IMR-90 (cell line): ENCODE results near the gene MBTD1. TPM values are rescaled to one million over a fixed set of nuclear protein-coding genes. Genes with fewer than 3 reads are reported as not detected.

ENCODE experiments used
- ATAC-seq: fragments of 200-7000 bp; cut with Tn5 transposase; 2 replicates; pipeline ENCODE4 v1.9.1; 2020; ENCODE audit warnings: low read depth, mild to moderate bottlenecking, moderate library complexity
- BruUV-seq: library from RNA; stranded (reverse); fragments of 400-500 nt; replicated peaks from 2 replicates; lab custom pipeline; 2021; lab: Mats Ljungman, UMichigan
- CTCF ChIA-PET: fragments of 300-600 bp; formaldehyde crosslinking; extraction: SDS; loops from one replicate; lab custom pipeline; 2021; ENCODE audit warnings: antibody characterized with exemption; lab: Yijun Ruan, JAX
- POLR2A ChIA-PET: fragments of 300-600 bp; sonication (Branson Sonifier 250); formaldehyde crosslinking; loops from one replicate; lab custom pipeline; 2022; ENCODE audit warnings: antibody characterized with exemption; ENCODE audit not compliant: unreplicated experiment; lab: Charles Lee
- DNase-seq: peaks from one replicate; pipeline ENCODE4 v3.0.0; 2013
- H2AFZ ChIP-seq: replicated peaks from 2 replicates; pipeline ENCODE3; 2013; ENCODE audit warnings: low read length, mild to moderate bottlenecking; ENCODE audit not compliant: poor library complexity
- H2AK5ac ChIP-seq: 2 replicates; pipeline ENCODE4 v1.6.1; 2013; ENCODE audit warnings: low read depth, low read length, inconsistent platforms
- H2AK9ac ChIP-seq: replicated peaks from 2 replicates; pipeline ENCODE3; 2013; ENCODE audit warnings: mild to moderate bottlenecking, low read depth, low read length, moderate library complexity; ENCODE audit not compliant: poor library complexity
- H2BK120ac ChIP-seq: 2 replicates; pipeline ENCODE4 v1.6.1; 2013; ENCODE audit warnings: low read depth, low read length, inconsistent platforms
- H2BK15ac ChIP-seq: 3 replicates; pipeline ENCODE4 v1.6.1; 2013; ENCODE audit warnings: low read depth, low read length, inconsistent platforms
- H2BK20ac ChIP-seq: 2 replicates; pipeline ENCODE4 v1.6.1; 2013; ENCODE audit warnings: low read depth, mild to moderate bottlenecking, inconsistent platforms, low read length, moderate library complexity
- H2BK5ac ChIP-seq: 2 replicates; pipeline ENCODE4 v1.6.1; 2013; ENCODE audit warnings: mild to moderate bottlenecking, low read depth, low read length, inconsistent platforms; ENCODE audit not compliant: poor library complexity, severe bottlenecking
- H3K14ac ChIP-seq: replicated peaks from 2 replicates; pipeline ENCODE4 v1.6.1; 2013; ENCODE audit warnings: low read depth, low read length, inconsistent platforms
- H3K18ac ChIP-seq: 2 replicates; pipeline ENCODE4 v1.6.1; 2013; ENCODE audit warnings: low read depth, low read length, control low read depth
- H3K23ac ChIP-seq: 2 replicates; pipeline ENCODE4 v1.6.1; 2013; ENCODE audit warnings: low read depth, low read length, inconsistent platforms
- H3K27ac ChIP-seq: 2 replicates; pipeline ENCODE4 v1.5.1; 2013; ENCODE audit warnings: mild to moderate bottlenecking, control low read depth, low read length; ENCODE audit not compliant: insufficient read depth
- H3K27me3 ChIP-seq: 2 replicates; pipeline ENCODE4 v1.6.1; 2013; ENCODE audit warnings: low read length; ENCODE audit not compliant: control insufficient read depth, insufficient read depth
- H3K36me3 ChIP-seq: 2 replicates; pipeline ENCODE4 v1.6.1; 2013; ENCODE audit warnings: low read length, mixed read lengths; ENCODE audit not compliant: control insufficient read depth, insufficient read depth
- H3K4ac ChIP-seq: 2 replicates; pipeline ENCODE4 v1.6.1; 2013; ENCODE audit warnings: low read depth, low read length, inconsistent platforms
- H3K4me1 ChIP-seq: 2 replicates; pipeline ENCODE4 v1.6.1; 2013; ENCODE audit warnings: low read length, mixed read lengths; ENCODE audit not compliant: control insufficient read depth, insufficient read depth
- H3K4me2 ChIP-seq: 2 replicates; pipeline ENCODE4 v1.6.1; 2013; ENCODE audit warnings: low read depth, mild to moderate bottlenecking, control low read depth, low read length, moderate library complexity
- H3K4me3 ChIP-seq: 2 replicates; pipeline ENCODE4 v1.5.1; 2013; ENCODE audit warnings: low read depth, mild to moderate bottlenecking, control low read depth, low read length, moderate library complexity; ENCODE audit not compliant: insufficient read depth
- H3K56ac ChIP-seq: 2 replicates; pipeline ENCODE4 v1.6.1; 2013; ENCODE audit warnings: low read length, inconsistent platforms; ENCODE audit not compliant: insufficient read depth; ENCODE audit errors: extremely low read depth
- H3K79me1 ChIP-seq, 2 experiments: 2 replicates each; pipeline ENCODE4 v1.6.1; 2013; ENCODE audit warnings: low read length in 2 of 2, inconsistent platforms in 1 of 2, low read depth in 1 of 2
- H3K9ac ChIP-seq: 2 replicates; pipeline ENCODE4 v1.6.1; 2013; ENCODE audit warnings: low read depth, low read length, control low read depth
- H3K9me1 ChIP-seq: 2 replicates; pipeline ENCODE4 v1.6.1; 2013; ENCODE audit warnings: low read length, inconsistent platforms; ENCODE audit not compliant: insufficient read depth
- H3K9me3 ChIP-seq: 2 replicates; pipeline ENCODE4 v1.6.1; 2013; ENCODE audit warnings: low read length; ENCODE audit not compliant: control insufficient read depth, insufficient read depth
- H4K20me1 ChIP-seq: 2 replicates; pipeline ENCODE4 v1.6.1; 2013; ENCODE audit warnings: low read length, inconsistent platforms; ENCODE audit not compliant: insufficient read depth
- H4K5ac ChIP-seq: 2 replicates; pipeline ENCODE4 v1.6.1; 2013; ENCODE audit warnings: mild to moderate bottlenecking, low read depth, low read length, control low read depth
- H4K8ac ChIP-seq, 2 experiments: 2 replicates each; pipeline ENCODE4 v1.6.1; 2013; ENCODE audit warnings: low read depth in 2 of 2, low read length in 2 of 2, control low read depth in 1 of 2, inconsistent platforms in 1 of 2
- H4K91ac ChIP-seq: 2 replicates; pipeline ENCODE4 v1.6.1; 2013; ENCODE audit warnings: low read depth, low read length, inconsistent platforms; ENCODE audit not compliant: insufficient read depth
- BHLHE40 ChIP-seq: fragments of 150-350 bp; IDR thresholded peaks from 2 replicates; pipeline ENCODE4 v1.6.1; 2016; ENCODE audit warnings: mild to moderate bottlenecking, low read depth, low read length
- CEBPB ChIP-seq: IDR thresholded peaks from 2 replicates; pipeline ENCODE4 v1.6.1; 2012; ENCODE audit warnings: low read depth, low read length, improper control_type of control experiment
- CHD1 ChIP-seq: IDR thresholded peaks from 2 replicates; pipeline ENCODE4 v1.6.1; 2012; ENCODE audit warnings: low read depth, low read length, improper control_type of control experiment
- CTCF ChIP-seq: conservative IDR thresholded peaks from 2 replicates; pipeline ENCODE4 v1.5.1; 2012; ENCODE audit warnings: mild to moderate bottlenecking, low read depth, low read length, improper control_type of control experiment
- ELK1 ChIP-seq: fragments of 150-350 bp; IDR thresholded peaks from 2 replicates; pipeline ENCODE4 v1.6.1; 2016; ENCODE audit warnings: low read depth, mild to moderate bottlenecking, low read length, moderate library complexity, borderline replicate concordance
- FOS ChIP-seq: fragments of 150-350 bp; IDR thresholded peaks from 2 replicates; pipeline ENCODE4 v1.6.1; 2016; ENCODE audit warnings: low read depth, low read length
- MAFK ChIP-seq: IDR thresholded peaks from 2 replicates; pipeline ENCODE4 v1.6.1; 2012; ENCODE audit warnings: low read depth, low read length, improper control_type of control experiment
- MAZ ChIP-seq: IDR thresholded peaks from 2 replicates; pipeline ENCODE4 v1.6.1; 2012; ENCODE audit warnings: low read depth, mild to moderate bottlenecking, low read length, improper control_type of control experiment, moderate library complexity, borderline replicate concordance
- MXI1 ChIP-seq: IDR thresholded peaks from 2 replicates; pipeline ENCODE4 v1.6.1; 2012; ENCODE audit warnings: low read depth, mild to moderate bottlenecking, low read length, moderate library complexity, borderline replicate concordance
- NFE2L2 ChIP-seq: fragments of 150-350 bp; IDR thresholded peaks from 2 replicates; pipeline ENCODE4 v1.6.1; 2016; ENCODE audit warnings: low read depth, mild to moderate bottlenecking, low read length
- POLR2A ChIP-seq: IDR thresholded peaks from 2 replicates; pipeline ENCODE4 v1.6.1; 2012; ENCODE audit warnings: mild to moderate bottlenecking, low read depth, low read length
- RAD21 ChIP-seq: IDR thresholded peaks from 2 replicates; pipeline ENCODE4 v1.6.1; 2012; ENCODE audit warnings: low read length, improper control_type of control experiment
- RCOR1 ChIP-seq: IDR thresholded peaks from 2 replicates; pipeline ENCODE4 v1.6.1; 2012; ENCODE audit warnings: mild to moderate bottlenecking, low read length, improper control_type of control experiment; ENCODE audit not compliant: insufficient replicate concordance
- RFX5 ChIP-seq: IDR thresholded peaks from 2 replicates; pipeline ENCODE4 v1.8.0; 2012; ENCODE audit warnings: low read depth, mild to moderate bottlenecking, low read length, moderate library complexity
- SMC3 ChIP-seq: fragments of 150-350 bp; IDR thresholded peaks from 2 replicates; pipeline ENCODE4 v1.6.1; 2016; ENCODE audit warnings: low read depth, mild to moderate bottlenecking, antibody characterized with exemption, low read length, moderate library complexity
- USF2 ChIP-seq: fragments of 150-350 bp; IDR thresholded peaks from 2 replicates; pipeline ENCODE4 v1.6.1; 2017; ENCODE audit warnings: mild to moderate bottlenecking, antibody characterized with exemption, low read length, low read depth
- WGBS, 2 experiments: methylation state at CpG; one replicate each; pipeline versions ENCODE4 v1.1.5 to v1.1.7; 2013; ENCODE audit warnings: missing lambda C conversion rate in 2 of 2; ENCODE audit not compliant: insufficient read length in 1 of 2; ENCODE audit errors: extremely low coverage in 2 of 2; 5-methylcytosine and 5-hydroxymethylcytosine counted together
- dilution Hi-C: fragments of 300-500 bp; cut with HindIII; formaldehyde crosslinking; loops from one replicate; pipeline ENCODE4 v1.14.3; 2018; ENCODE audit warnings: low sequenced_read_pairs; ENCODE audit not compliant: unreplicated experiment
- in situ Hi-C: fragments of 300-500 bp; cut with MboI; formaldehyde crosslinking; loops from 3 replicates; pipeline ENCODE4 v1.14.3; 2019; ENCODE audit warnings: low sequenced_read_pairs, inconsistent platforms, mixed read lengths
- intact Hi-C: fragments of 100-400 bp; cut with micrococcal nuclease; formaldehyde crosslinking; loops from 2 replicates; pipeline ENCODE4 v1.10.0; 2022
- polyA plus RNA-seq, 3 experiments: library from polyadenylated mRNA; depleted of rRNA; stranded (reverse); fragments of >200 nt; gene quantifications; 2 replicates each; pipeline ENCODE4 v1.2.3, GENCODE V29; 2012; ENCODE audit warnings: low replicate concordance in 1 of 3
- total RNA-seq: library from RNA; depleted of rRNA; stranded (reverse); fragments of >200 nt; gene quantifications from 2 replicates; pipeline ENCODE4 v1.2.3, GENCODE V29; 2012

Gene MBTD1
- total and polyA plus RNA-seq, 2 of the 4 experiments (the other 2 are of a cell fraction): 3.2 to 5.6 TPM

GRCh38 chr17:51229889-51230288, 30.0 kb downstream of the MBTD1 start:
- no peak overlapping the region for H3K14ac ChIP-seq
- H2AFZ ChIP-seq: no peak overlapping the region
- ChIA-PET POLR2A (no interaction called here), CTCF (interaction anchor here (0.6 to 1.1 kb wide), 2 partner anchors 7 to 284 kb away, joined by 3 to 4 read pairs; no protein-coding TSS in a partner anchor)
- H3K27ac ChIP-seq: no peak overlapping the region
- 0 out of 2 replicates have a peak, but pooled peaks cover 3% of the 10 kb centered on the region for H3K9me1 ChIP-seq
- BruUV-seq: no TSS peak
- dilution Hi-C loops: no loop called here
- H2BK120ac ChIP-seq: no peak overlapping the region
- peaks cover 28 to 47% of the 10 kb centered on the region in 2 experiments for H3K79me1 ChIP-seq
- H4K5ac ChIP-seq: no peak overlapping the region
- ATAC-seq: no peak
- no peak for DNase-seq
- no peak overlapping the region for H4K91ac ChIP-seq
- no peak overlapping the region for H2BK15ac ChIP-seq
- no peak overlapping the region for H2BK5ac ChIP-seq
- intact Hi-C loops: no loop called here
- H3K4ac ChIP-seq: no peak overlapping the region
- H2BK20ac ChIP-seq: no peak overlapping the region
- H3K9me3 ChIP-seq: no peaks in the 10 kb centered on the region
- no peak for TF ChIP-seq CTCF
- no peak for TF ChIP-seq MAZ
- no peak for TF ChIP-seq ELK1
- no peak for TF ChIP-seq MXI1
- TF ChIP-seq USF2: no peak
- no peak for TF ChIP-seq CEBPB
- TF ChIP-seq RFX5: no peak
- no peak for TF ChIP-seq SMC3
- no peak for TF ChIP-seq NFE2L2
- TF ChIP-seq RCOR1: no peak
- TF ChIP-seq FOS: no peak
- no peak for TF ChIP-seq BHLHE40
- TF ChIP-seq MAFK: no peak; the same call in 1 of the 2 replicates
- no peak for TF ChIP-seq POLR2A
- no peak for TF ChIP-seq CHD1
- TF ChIP-seq RAD21: no peak
- no CpG with 5 or more reads among the region's 3 CpGs for WGBS, 2 experiments
- no peak overlapping the region for H3K23ac ChIP-seq
- peaks cover 9% of the 10 kb centered on the region; the same call in 1 of the 2 replicates for H4K20me1 ChIP-seq
- H3K56ac ChIP-seq: no peak overlapping the region
- no peak overlapping the region for H2AK5ac ChIP-seq
- H3K27me3 ChIP-seq: no peaks in the 10 kb centered on the region
- H3K18ac ChIP-seq: no peak overlapping the region
- H3K4me1 ChIP-seq: 0 out of 2 replicates have a peak, but pooled peaks cover 2% of the 10 kb centered on the region
- H3K36me3 ChIP-seq: 0 out of 2 replicates have a peak, but pooled peaks cover 1% of the 10 kb centered on the region
- no peak overlapping the region for H3K4me3 ChIP-seq
- H3K9ac ChIP-seq: no peak overlapping the region
- no peak overlapping the region for H4K8ac ChIP-seq
- H2AK9ac ChIP-seq: no peak overlapping the region
- H3K4me2 ChIP-seq: no peak overlapping the region
- in situ Hi-C loops: no loop called here
